Fibroblast of skin of left biceps (primary cell): ENCODE results near the gene PDLIM7.

ENCODE experiments used
- DNase-seq, 2 experiments: peaks; one replicate each; pipeline ENCODE4 v3.0.0-alpha.2; 2013; ENCODE audit warnings: low read depth in 2 of 2

The PDLIM7 gene

GRCh38 chr5:177473443-177474001 is 23.9 kb downstream of the PDLIM7 start, which contains the start of gene DBN1:
DBN1 (minus strand) TSS chr5:177473634; CDS start chr5:177473521, 113 bp downstream.
- DNase-seq, result no peak

- no peak for DNase-seq
Measured at GRCh38 chr5:177472460-177473442, 24.7 kb downstream of the PDLIM7 start.

- DNase-seq, result no peak
Measured at GRCh38 chr5:177471610-177472356, 25.6 kb downstream of the PDLIM7 start.

- no peak for DNase-seq
Measured at GRCh38 chr5:177470759-177471536, 26.5 kb downstream of the PDLIM7 start.

GRCh38 chr5:177469750-177470525 is 27.5 kb downstream of the PDLIM7 start:
- DNase-seq, result no peak

GRCh38 chr5:177468685-177469628 is 28.4 kb downstream of the PDLIM7 start:
- DNase-seq, result no peak

- no peak for DNase-seq
Measured at GRCh38 chr5:177468329-177468684, 29.1 kb downstream of the PDLIM7 start.

GRCh38 chr5:177467436-177467835 is 30.0 kb downstream of the PDLIM7 start:
- no peak for DNase-seq

- DNase-seq, result no peak
Measured at GRCh38 chr5:177466861-177467260, 30.5 kb downstream of the PDLIM7 start.

- no peak for DNase-seq
Measured at GRCh38 chr5:177465044-177465443, 32.4 kb downstream of the PDLIM7 start.

GRCh38 chr5:177462021-177462670 is 35.3 kb downstream of the PDLIM7 start:
- no peak for DNase-seq

- no peak for DNase-seq
Measured at GRCh38 chr5:177459819-177460628, 37.4 kb downstream of the PDLIM7 start.

- no peak for DNase-seq
Measured at GRCh38 chr5:177459357-177459756, 38.0 kb downstream of the PDLIM7 start.

GRCh38 chr5:177458912-177459350 is 38.5 kb downstream of the PDLIM7 start:
- DNase-seq, result no peak

- DNase-seq, result no peak
Measured at GRCh38 chr5:177457852-177458681, 39.3 kb downstream of the PDLIM7 start.

- DNase-seq, result peak; percentile 77 to 85
Measured at GRCh38 chr5:177456976-177457851, 40.2 kb downstream of the PDLIM7 start.
